Esophagus muscularis mucosa (tissue), 4 donors: ENCODE measurements around the gene NFATC4. TPM values are rescaled to one million over a fixed set of nuclear protein-coding genes. Genes with fewer than 3 reads are reported as not detected.
"Not testable (repeated sequence)": the region's sequence is repeated elsewhere in the genome, so short reads cannot be mapped to it uniquely, and the experiment has no call there.

Experiments
- DNase-seq: peaks from one replicate; pipeline ENCODE4 v3.0.0-alpha.2; 2017; ENCODE audit errors: extremely low spot score
- H3K27ac ChIP-seq, 4 donors: fragments of 200-600 bp; sonication (generic); replicated peaks in 1 of 4; 1 replicate in 3 of 4; 2 replicates in 1 of 4; pipeline ENCODE4 v1.5.1; 2016 to 2019; ENCODE audit warnings: mild to moderate bottlenecking in 1 of 4
- H3K27me3 ChIP-seq, 4 donors: fragments of 200-600 bp; sonication (generic); one replicate each; pipeline versions ENCODE4 v1.5.1 to v1.6.0; 2016 to 2019
- H3K36me3 ChIP-seq, 4 donors: fragments of 200-600 bp; sonication (generic); one replicate each; pipeline ENCODE4 v1.5.1; 2016 to 2019
- H3K4me1 ChIP-seq, 4 donors: fragments of 200-600 bp; sonication (generic); one replicate each; pipeline ENCODE4 v1.5.1; 2016 to 2019
- H3K4me3 ChIP-seq, 4 donors: fragments of 200-600 bp; sonication (generic); 1 replicate in 2 of 4; 2 replicates in 2 of 4; pipeline ENCODE4 v1.5.1; 2016 to 2019; ENCODE audit warnings: mild to moderate bottlenecking in 4 of 4, moderate library complexity in 1 of 4
- H3K9me3 ChIP-seq, 4 donors: fragments of 200-600 bp; sonication (generic); 1 replicate in 3 of 4; 2 replicates in 1 of 4; pipeline ENCODE4 v1.5.1; 2016 to 2019
- EP300 ChIP-seq: sonication (generic); formaldehyde crosslinking; IDR thresholded peaks from one replicate; pipeline ENCODE4 v1.6.1; 2017; ENCODE audit warnings: antibody characterized with exemption
- POLR2A ChIP-seq: fragments of 450-650 bp; IDR thresholded peaks from one replicate; pipeline ENCODE4 v1.6.1; 2017; ENCODE audit warnings: antibody characterized with exemption, moderate library complexity, mild to moderate bottlenecking, low read depth
- POLR2AphosphoS5 ChIP-seq, 2 donors: sonication (generic); formaldehyde crosslinking; IDR thresholded peaks; one replicate each; pipeline ENCODE4 v1.6.1; 2017; ENCODE audit warnings: antibody characterized with exemption in 2 of 2
- WGBS: methylation state at CpG from one replicate; pipeline ENCODE4 v1.1.5; 2018; 5-methylcytosine and 5-hydroxymethylcytosine counted together
- intact Hi-C: fragments of 100-400 bp; cut with DNase I; formaldehyde crosslinking; loops from one replicate; pipeline ENCODE4 v1.15.1; 2023
- total RNA-seq, 4 donors: library from RNA; depleted of rRNA; stranded (reverse); fragments of >200 nt; gene quantifications; one replicate each; pipeline versions ENCODE4 v1.1.0 to v1.2.1, GENCODE V29; 2016
- TF ChIP-seq, protein P1 (sequence below), 3 experiments: fragments of 200-600 bp in 2 of 3; fragments of 450-650 bp in 1 of 3; sonication (generic) in 2 of 3; IDR thresholded peaks; one replicate each; pipeline ENCODE4 v1.5.1; 2017 to 2019; ENCODE audit warnings: antibody characterized with exemption in 3 of 3, mild to moderate bottlenecking in 2 of 3, moderate library complexity in 1 of 3

Gene NFATC4
- total RNA-seq, 4 donors from 2014 or later: 38.8 to 65.2 (median 48.3) TPM

DNA sequence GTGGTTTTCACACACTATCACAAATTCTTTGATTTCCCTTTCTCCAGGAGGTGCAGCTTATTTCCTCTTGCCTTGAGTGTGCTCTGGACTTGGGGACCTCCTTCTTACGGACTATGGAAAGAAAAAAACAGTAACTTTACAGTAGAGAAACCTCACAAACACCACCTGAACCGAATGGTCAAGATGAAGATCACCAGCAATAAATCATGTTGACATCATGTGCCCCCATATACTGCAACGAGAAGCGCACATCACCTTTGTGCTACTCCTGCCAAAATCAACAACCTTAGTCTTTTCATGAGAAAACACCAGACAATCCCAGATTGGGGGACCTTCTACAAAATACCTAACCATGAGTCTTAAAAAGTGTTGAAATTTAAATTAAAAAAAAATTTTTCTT lies 17.5 kb downstream of the NFATC4 start:
- 79% methylated on average over 4 of the region's 4 CpGs for WGBS
- DNase-seq: no peak
- Histone ChIP-seq H3K4me3 (no peak overlapping the region), H3K27me3 (no peaks in the 10 kb centered on the region), H3K4me1 (peaks cover 0 to 4% (median 0%) of the 10 kb centered on the region in 4 donors), H3K9me3 (no peaks in the 10 kb centered on the region), H3K36me3 (no peaks in the 10 kb centered on the region), H3K27ac (no peak overlapping the region)
- intact Hi-C loops: no loop called here
- TF ChIP-seq EP300: no peak

DNA sequence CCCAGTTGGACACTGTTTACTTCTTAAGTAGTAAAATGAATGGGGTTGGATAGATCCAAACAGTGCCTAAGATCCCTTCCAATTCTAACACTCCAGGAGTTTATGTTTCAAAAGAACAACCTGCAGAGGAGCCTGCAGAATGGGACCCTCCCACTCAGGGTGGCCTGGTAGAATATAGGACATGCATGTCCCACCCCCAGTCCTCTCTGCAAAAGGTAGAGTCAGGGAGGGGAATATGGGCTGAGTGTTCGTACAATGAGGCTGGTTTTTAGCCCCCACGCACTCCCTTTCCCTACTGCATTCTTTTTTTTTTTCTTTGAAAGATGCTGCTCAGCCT lies 19.0 kb downstream of the NFATC4 start:
- Histone ChIP-seq H3K4me3 (no peak overlapping the region), H3K27ac (no peak overlapping the region), H3K4me1 (peaks cover 0 to 4% (median 0%) of the 10 kb centered on the region in 4 donors), H3K9me3 (no peaks in the 10 kb centered on the region), H3K27me3 (peaks cover 0 to 4% (median 0%) of the 10 kb centered on the region in 4 donors), H3K36me3 (no peaks in the 10 kb centered on the region)
- WGBS: 78% methylated on average over 2 of the region's 2 CpGs
- no peak for DNase-seq
- intact Hi-C loops: no loop called here
- TF ChIP-seq EP300 (no peak), POLR2AphosphoS5 (IDR thresholded peaks at IDR 0.05) (no peak), POLR2A (no peak)
- TF ChIP-seq, protein P1, sequence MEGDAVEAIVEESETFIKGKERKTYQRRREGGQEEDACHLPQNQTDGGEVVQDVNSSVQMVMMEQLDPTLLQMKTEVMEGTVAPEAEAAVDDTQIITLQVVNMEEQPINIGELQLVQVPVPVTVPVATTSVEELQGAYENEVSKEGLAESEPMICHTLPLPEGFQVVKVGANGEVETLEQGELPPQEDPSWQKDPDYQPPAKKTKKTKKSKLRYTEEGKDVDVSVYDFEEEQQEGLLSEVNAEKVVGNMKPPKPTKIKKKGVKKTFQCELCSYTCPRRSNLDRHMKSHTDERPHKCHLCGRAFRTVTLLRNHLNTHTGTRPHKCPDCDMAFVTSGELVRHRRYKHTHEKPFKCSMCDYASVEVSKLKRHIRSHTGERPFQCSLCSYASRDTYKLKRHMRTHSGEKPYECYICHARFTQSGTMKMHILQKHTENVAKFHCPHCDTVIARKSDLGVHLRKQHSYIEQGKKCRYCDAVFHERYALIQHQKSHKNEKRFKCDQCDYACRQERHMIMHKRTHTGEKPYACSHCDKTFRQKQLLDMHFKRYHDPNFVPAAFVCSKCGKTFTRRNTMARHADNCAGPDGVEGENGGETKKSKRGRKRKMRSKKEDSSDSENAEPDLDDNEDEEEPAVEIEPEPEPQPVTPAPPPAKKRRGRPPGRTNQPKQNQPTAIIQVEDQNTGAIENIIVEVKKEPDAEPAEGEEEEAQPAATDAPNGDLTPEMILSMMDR (IDR thresholded peaks at IDR 0.05): no peak

DNA sequence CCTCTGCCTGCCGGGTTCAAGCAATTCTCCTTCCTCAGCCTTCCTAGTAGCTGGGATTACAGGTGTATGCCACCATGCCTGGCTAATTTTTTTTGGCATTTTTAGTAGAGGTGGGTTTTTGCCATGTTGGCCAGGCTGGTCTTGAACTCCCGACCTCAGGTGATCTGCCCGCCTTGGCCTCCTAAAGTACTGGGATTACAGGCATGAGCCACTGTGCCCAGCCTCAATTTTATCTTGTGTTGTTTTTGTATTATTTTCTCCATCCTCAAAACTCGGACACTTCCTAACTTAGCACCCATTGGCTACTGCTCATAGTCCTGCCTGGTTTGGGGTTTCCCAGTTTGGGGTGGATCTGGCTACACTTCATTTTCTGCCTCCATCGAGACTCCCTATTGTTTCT lies 19.6 kb downstream of the NFATC4 start:
- WGBS: 94% methylated on average over 5 of the region's 5 CpGs
- H3K4me3 ChIP-seq, H3K4me1 ChIP-seq, intact Hi-C loops, H3K27me3 ChIP-seq, H3K9me3 ChIP-seq, H3K27ac ChIP-seq, DNase-seq, H3K36me3 ChIP-seq: not testable (repeated sequence)

DNA sequence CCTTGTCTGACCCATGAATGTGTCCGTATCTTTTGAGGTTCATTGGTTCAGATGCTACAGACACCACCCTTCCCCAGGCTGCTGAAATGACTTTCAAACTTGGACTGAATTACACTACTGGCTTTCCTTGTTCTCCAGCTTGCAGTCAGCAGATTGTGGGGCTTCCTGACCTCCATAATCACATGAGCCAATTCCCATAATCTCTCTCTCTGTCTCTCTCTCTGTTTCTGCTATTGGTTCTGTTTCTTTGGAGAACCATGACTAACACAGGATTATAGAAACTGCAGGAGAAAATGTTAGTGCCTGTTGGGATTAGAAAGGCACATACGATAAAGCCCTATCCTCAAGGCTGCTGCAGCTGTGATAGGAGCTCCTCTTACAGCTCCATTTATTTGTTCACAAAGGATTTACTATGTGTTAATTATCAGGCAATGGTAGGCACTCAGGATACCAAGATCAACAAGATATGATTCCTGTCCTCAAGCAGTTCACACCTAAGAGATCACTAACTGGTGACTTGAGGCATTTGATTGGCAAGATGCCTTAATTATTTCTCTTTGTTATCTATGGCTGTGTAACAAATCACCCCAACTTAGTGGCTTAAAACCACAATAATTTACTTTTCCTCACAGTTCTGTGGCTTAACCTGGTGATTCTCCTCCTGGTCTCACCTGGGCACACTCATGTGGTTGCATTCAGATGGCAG lies 20.6 kb downstream of the NFATC4 start:
- 79% methylated on average over 2 of the region's 2 CpGs for WGBS

DNA sequence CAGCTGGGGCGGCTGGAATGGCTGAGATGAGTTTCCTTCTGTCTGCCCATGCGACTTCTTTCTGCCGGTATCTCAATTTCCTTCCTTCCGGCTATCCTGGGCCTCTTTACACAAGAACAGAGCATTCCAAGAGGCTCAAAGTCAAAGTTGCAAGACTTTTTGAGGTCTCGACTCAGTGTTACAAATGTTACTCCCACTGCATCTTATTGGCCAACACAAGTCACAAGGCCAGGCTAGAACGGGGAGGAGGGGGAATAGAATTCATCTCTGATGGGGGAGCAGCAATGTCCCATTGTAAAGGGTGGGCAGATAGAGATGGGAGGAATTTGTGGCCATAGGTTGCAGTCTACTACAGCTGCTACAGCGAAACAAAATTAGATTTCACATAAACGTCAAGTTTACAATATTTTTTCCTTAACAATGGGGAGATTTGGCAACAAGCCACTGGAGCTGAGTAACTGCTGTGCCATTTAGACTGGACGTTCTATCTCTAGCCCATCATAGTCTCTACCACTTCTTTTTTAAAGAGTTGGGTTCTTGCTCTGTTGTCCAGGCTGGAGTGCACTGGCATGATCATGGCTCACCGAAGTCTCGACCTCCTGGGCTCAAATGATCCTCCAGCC lies 21.4 kb downstream of the NFATC4 start:
- intact Hi-C loops: no loop called here
- Histone ChIP-seq H3K27ac (no peak overlapping the region), H3K9me3 (no peaks in the 10 kb centered on the region), H3K27me3 (peaks cover 0 to 4% (median 0%) of the 10 kb centered on the region in 4 donors), H3K4me1 (peaks cover 0 to 4% (median 0%) of the 10 kb centered on the region in 4 donors), H3K36me3 (no peaks in the 10 kb centered on the region), H3K4me3 (no peak overlapping the region)
- WGBS: 64% methylated on average over 11 of the region's 11 CpGs
- no peak for TF ChIP-seq POLR2AphosphoS5 (IDR thresholded peaks at IDR 0.05)
- TF ChIP-seq EP300: no peak
- no peak for DNase-seq

More for the DNA sequence above, 20.6 kb downstream of the NFATC4 start:
- Histone ChIP-seq H3K36me3 (no peaks in the 10 kb centered on the region), H3K4me3 (no peak overlapping the region), H3K4me1 (peaks cover 0 to 4% (median 0%) of the 10 kb centered on the region in 4 donors), H3K9me3 (no peaks in the 10 kb centered on the region), H3K27me3 (peaks cover 0 to 4% (median 0%) of the 10 kb centered on the region in 4 donors), H3K27ac (no peak overlapping the region)
- intact Hi-C loops: no loop called here
- no peak for DNase-seq
- TF ChIP-seq, protein P1 (IDR thresholded peaks at IDR 0.05): no peak
- TF ChIP-seq EP300 (no peak), POLR2A (no peak), POLR2AphosphoS5 (IDR thresholded peaks at IDR 0.05) (no peak)

DNA sequence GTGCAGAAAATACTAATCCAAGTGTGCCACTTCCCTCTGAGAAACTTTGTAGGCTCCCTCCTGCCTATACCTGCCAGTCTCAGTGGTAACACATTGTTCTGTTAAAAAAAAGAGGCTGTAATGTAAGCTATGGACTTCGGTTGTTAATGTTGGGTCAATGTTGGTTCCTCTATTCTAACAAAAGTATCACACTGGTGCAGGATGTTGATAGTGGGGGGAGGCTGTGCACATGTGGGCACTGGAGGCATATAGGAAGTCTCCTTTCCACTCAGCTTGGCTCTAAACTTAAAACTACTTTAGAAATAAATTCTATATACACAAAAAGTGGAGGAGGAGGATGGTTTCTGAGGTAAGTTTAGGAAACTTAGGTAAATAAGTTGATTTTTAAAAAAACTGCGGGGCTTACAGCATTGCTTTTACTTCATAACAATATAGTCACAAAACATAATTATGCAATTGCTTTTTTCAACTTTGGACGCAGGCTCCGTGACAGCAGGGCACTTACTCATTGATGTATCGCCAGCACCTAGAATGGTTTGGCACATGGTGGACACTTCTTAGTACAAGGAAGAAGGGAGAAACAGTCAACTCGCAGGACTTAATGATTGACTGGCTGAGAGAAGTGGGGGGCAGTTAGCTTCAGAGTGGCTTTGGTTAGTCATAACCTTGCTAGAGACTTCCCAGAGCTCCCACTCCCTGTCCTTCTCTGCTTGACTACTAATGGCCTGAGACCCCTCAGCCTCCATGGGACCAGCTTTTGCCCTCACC lies 22.9 kb downstream of the NFATC4 start:
- H3K4me1 ChIP-seq: peaks cover 0 to 4% (median 0%) of the 10 kb centered on the region in 4 donors
- H3K36me3 ChIP-seq: no peaks in the 10 kb centered on the region
- intact Hi-C loops: no loop called here
- no peak for DNase-seq
- H3K27me3 ChIP-seq: peaks cover 0 to 4% (median 0%) of the 10 kb centered on the region in 4 donors
- H3K9me3 ChIP-seq: no peaks in the 10 kb centered on the region
- no peak overlapping the region for H3K4me3 ChIP-seq
- H3K27ac ChIP-seq: no peak overlapping the region
- TF ChIP-seq EP300: no peak
- TF ChIP-seq, protein P1 (IDR thresholded peaks at IDR 0.05): no peak
- TF ChIP-seq POLR2AphosphoS5 (IDR thresholded peaks at IDR 0.05): no peak
- no peak for TF ChIP-seq POLR2A
- WGBS: 70% methylated on average over 6 of the region's 6 CpGs
